ENCODE measurements around the gene RASSF3.

The RASSF3 gene

DNA sequence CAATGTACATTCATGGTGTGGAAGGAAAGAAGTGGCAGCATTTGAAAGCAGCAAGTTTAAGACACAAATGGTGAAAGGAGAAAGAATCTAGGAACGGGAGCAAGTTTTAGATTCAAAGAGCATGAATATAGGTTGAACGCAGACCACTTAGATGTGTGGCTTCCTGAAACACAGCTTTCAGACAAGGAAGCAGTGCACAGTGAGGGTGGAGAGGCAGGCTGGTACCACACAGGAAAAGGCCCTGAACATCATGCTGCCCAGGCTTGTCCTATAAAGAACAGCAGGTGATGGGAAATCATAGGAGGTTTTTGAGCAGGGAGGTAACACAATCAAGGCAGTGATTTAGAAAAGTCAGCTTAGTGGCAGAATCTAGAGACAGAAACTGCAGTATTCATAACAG is 113.3 kb downstream of the RASSF3 start:
- DNase-seq (ENCODE audit: low read depth in 2 of 2), result no peak

DNA sequence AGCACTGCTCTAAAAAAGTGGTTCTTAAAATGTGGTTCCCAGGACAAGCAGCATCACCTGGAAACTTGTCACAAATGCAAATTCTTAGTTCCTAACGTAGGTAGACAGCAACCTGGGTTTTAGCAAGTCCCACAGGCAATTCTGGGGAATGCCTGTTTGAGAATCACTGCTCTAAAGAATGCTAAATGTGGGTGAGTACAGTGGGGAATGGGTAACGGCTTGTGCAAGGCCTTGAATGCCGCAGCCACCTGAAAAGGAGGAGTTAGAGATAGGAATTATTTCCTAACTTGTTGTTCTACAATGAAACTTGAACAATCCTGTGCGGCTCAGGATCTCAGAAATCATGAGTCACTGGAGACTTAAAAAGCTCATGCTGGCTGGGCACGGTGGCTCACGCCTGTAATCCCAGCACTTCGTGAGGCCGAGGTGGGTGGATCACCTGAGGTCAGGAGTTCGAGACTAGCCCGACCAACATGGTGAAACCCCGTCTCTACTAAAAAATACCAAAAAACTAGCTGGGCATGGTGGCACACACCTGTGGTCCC is 114.0 kb downstream of the RASSF3 start:
- DNase-seq (ENCODE audit: low read depth in 2 of 2), result no peak

DNA sequence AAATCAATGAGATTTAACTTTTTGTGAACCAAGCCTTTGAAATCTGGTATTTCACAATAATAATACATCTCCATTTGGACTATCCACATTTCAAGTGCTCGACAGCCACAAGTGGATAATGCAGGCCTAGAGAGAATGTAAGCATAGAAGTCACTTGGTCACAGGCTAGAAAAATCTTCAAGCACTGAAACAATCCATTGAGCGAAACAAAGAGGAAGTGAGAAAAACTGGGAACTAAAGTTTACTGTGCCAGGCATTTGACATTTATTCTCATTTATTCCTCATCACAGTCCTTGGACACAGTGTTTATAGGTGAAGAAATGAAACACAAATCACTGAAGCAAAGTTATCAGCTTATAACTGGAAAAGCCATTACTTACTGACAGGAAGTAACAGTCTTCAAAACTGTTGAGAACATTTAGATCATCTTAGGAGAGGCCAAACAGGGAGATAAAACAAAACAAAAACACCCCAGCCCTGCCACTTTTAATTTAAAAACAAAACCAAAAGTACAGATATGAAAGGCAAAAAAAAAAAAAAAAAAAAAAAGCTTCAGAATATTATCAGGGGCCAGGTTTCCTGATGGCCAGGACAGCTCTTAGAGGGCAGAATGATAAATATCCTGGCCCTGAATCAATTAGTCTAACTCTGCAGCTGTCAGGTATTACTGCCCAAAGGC is 119.8 kb downstream of the RASSF3 start:
- no peak for DNase-seq (ENCODE audit: low read depth in 2 of 2)

DNA sequence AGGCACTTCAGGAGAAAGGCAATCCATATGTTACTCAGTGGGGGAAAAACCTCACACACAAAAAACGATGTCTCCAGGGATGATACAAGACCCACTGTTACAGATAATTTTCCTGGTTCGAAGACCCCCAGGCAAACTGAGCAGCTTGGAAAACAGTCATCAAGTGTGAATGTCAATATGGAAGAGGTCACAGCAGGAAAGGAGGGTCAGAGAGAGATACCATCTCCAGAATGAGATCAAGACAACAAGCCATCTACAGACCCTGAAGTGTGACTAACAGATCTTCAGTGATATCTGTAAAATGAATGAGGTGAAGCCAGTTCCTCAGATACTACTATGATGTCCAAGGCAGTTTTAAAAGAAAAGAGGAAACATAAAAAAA is 120.3 kb downstream of the RASSF3 start:
- DNase-seq (ENCODE audit: low read depth in 2 of 2), result no peak

DNA sequence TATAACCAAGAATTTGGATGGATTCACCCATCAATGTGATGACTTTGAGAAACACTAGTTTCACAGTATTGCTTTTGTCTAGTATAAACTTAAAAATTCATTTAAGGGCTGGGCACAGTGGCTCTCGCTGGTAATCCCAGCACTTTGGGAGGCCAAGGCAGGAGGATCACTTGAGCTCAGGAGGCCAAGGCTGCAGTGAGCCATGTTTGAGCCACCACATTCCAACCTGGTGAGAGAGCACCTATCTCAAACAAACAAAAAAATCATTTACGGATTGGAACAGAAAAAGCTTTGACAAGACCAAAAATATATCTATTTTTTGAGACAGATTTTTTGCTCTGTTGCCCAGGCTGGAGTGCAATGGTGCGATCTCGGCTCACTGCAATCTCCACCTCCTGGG is 121.4 kb downstream of the RASSF3 start:
- DNase-seq (ENCODE audit: low read depth in 2 of 2), result no peak

DNA sequence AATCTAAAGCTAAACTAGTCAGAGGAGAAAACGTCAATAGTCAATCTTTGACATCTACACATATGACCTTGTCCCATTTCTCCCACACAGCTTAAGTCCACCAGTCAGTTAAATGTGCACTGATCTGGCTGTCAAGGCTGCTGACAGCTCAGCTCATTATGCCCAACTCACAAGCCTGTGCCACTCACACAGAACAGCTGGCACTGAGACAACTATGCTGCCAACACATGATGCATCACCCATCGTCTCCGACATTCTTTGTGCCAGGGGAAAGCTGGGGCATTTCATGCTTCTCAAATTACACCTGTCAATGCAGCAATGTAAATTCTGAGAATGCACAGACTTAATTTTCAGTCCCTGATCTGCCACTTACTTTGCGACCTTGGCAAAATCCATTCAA is 123.6 kb downstream of the RASSF3 start:
- DNase-seq (ENCODE audit: low read depth in 2 of 2), result no peak

DNA sequence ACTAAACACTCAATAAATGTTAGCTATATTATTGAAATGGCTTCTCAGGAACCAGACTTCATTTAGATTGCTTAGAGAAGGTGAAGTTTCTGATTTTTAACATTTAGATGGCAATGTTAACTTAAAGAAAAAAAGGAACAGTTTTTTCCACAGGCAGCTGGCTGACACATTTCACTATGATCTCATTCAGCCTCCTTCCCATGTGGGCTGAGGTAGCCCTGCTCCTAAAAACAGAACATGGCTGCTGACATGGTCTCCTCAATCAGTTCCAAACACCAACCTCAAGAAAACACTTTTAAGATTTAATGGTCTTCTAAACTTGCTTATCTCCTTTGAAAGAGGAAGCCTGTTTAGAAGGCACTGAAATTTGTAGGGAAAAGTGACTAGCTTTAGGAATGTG is 125.1 kb downstream of the RASSF3 start:
- no peak for DNase-seq (ENCODE audit: low read depth in 2 of 2)

DNA sequence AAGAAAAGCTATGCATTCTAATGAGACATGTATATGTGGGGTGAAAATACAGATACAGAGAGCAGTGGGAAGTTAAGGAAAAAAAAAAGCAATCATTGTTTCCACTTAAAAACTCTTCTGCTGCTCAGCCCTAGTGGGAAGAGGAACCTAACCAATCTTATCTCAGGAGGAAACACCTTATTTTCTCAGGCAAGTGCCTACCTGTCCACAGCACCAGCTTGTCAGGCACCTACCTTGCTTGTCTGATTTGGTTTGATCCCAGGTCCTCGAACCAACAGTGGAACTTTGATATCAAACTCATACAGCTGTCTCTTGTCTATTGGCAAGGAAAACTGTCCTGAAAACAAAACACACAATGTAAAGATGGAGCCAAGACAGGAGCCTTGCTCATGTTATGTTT is 126.5 kb downstream of the RASSF3 start:
- DNase-seq (ENCODE audit: low read depth in 2 of 2), result no peak

DNA sequence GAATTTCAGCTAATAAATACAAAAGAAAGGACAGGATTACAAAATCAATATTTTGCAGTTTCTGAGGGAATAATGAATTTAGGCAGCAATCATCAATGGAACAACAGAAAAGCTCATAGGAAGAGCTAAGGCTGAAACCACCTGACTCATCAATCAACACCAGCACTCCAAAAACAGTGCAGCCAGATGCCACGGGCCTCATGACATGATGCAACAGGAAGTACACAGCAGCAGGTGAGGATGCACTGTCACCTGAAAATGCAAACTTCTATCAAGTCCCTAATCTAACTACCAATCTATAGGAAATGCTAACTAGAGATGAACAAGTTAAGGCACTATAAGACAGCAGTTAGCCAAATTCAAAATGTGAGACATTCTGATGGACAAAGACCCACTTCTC is 127.2 kb downstream of the RASSF3 start:
- DNase-seq (ENCODE audit: low read depth in 2 of 2), result no peak

DNA sequence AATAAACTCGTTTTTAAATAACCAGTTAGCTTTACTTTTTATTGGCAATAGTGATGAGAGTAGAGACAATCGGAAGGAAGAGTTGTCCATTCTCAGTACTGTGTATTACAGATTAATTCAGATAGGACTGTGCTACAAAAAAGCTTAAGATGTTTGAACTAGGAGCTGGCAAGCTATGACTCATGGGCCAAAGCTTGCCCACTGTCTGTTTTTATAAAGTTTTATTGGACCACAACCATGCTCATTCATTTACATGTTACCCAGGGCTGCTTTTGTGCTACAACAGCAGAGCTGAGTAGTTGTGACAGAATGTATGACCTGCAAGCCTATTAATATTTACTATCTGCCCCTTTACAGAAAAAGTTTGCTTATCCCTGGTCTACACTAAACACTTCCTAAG is 129.5 kb downstream of the RASSF3 start:
- DNase-seq (ENCODE audit: low read depth in 2 of 2), result no peak

DNA sequence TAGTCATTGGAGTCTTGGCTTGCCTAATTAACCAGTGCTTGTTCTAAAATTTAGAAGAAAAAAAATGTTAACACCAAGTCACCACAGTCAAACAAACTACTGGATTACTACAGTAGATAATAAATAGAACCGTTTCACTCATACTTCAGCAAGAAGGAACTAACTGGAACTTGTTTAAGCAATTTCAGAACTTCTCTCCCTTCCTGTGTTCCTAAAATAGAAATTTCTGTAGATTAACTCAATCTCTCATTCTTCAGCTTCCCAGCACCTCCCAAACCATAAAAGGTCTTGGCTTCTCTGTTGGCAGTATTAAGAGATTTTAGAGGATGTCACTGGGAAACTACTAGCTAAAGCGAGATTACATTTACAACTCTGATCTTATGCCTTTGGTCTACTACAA is 130.4 kb downstream of the RASSF3 start:
- DNase-seq (ENCODE audit: low read depth in 2 of 2), result no peak

DNA sequence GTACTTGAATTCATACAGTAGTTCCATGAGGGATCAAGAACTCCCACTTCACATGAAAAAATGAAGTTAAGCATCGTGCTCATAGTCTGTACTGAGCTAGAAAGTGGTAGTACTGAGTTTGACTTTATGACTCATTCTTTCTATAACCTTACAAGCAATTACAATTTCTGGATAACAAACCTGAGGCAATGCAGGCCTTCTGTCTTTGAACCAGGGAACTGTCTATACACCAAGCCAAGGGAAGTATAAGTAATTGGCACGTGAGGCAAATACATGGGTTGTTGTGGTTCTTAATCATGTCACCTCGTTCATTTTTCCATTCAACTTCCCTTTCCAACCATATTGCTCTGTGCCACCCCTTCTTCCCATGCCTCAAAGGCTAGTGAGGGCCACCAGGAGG is 132.1 kb downstream of the RASSF3 start:
- DNase-seq (ENCODE audit: low read depth in 2 of 2), result no peak

DNA sequence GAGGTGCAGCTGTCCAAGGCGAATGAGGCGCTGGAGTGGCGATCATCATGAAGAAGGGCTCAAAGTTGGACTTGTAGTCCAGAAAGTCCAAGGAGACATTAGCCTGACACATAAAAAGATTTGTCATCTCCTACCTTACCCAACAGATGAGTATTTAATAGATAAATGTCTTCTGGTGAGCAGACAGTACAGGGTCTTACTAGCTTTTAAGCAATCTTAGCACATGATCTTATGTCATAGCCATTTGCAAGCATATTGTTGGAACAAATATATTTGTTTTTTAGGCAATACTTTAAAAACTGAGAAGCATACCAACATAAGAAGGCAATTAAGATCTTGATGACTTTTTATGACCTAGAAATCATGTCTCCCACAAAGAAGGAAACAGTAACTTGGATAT is 132.9 kb downstream of the RASSF3 start:
- no peak for DNase-seq (ENCODE audit: low read depth in 2 of 2)

DNA sequence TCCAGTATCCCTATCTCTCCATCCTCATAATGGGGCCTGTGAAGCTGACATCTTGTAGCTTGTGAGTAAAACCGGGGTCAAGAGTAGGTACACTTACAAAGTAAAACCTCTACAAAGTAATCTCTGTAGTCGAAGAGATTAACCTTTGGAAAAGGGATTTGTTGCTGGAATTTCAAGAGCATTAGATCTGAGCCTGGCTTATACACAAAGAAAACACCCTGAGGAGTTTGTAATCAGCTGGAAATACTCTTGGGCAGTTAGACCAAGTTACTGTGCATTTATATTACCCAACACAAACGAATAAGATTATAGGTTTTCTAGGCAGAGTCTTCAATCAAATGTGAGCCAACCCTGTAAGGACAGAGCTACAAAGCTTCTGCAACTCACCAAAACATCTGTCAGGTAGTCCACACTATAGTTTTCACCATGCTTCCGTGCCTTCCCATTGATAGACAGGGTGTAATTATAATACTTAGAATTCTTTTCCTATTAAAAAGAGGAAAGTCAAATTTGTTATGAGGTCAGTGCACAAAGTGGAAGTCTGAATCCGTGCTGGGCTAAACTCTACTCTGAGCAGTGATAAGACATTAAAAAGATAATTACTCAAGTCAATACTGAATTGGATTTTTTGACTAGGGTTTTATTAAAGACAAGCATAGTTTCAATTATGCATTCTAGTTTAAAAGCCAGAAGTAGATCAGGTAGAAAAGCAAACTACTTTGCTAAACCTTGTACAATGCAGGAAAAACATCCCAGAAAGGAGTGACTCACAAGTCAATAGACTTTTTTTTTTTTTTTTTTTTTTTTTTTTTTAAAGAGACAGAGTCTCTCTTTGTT is 134.3 kb downstream of the RASSF3 start:
- no peak for DNase-seq (ENCODE audit: low read depth in 2 of 2)

DNA sequence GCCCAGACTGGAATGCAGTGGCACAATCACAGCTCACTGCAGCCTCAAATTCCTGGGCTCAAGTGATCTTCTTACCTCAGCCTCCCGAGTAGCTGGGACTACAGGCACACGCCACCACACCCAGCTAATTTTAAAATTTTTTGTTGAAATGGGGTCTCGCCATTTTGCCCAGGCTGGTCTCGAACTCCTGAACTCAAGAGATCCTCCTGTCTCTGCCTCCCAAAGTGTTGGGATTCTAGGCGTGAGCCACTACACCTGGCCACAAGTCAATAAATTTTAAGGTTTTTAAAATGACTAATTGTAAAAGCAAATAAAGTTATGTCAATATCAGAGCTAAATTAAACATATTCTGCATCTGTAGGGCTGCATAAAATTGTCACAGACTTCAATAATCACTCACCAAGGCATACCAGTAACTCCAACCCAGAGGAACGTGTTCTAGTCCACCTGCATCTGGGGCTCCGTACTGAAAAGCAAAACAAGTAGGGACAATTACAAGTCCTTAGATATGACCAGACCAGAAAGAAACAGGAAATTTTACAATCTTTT is 135.0 kb downstream of the RASSF3 start:
- DNase-seq (ENCODE audit: low read depth in 2 of 2), result no peak

DNA sequence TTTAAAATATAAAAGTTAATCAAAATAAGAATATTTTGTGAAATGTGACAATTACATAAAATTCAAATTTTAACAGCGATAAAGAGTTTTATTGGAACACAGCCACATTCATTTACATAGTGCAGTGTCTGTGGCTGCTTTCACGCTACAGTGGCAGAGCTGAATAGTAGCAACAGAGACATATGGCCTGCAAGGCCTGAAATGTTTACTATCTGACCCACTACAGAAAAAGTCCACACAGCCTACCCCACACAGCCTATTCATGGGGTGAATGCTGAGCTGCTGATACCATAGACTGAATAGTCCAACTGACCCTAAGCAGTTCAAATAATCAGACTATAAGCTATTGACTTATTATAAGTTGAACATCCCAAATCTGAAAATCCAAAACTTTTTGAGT is 135.7 kb downstream of the RASSF3 start:
- DNase-seq (ENCODE audit: low read depth in 2 of 2), result no peak

DNA sequence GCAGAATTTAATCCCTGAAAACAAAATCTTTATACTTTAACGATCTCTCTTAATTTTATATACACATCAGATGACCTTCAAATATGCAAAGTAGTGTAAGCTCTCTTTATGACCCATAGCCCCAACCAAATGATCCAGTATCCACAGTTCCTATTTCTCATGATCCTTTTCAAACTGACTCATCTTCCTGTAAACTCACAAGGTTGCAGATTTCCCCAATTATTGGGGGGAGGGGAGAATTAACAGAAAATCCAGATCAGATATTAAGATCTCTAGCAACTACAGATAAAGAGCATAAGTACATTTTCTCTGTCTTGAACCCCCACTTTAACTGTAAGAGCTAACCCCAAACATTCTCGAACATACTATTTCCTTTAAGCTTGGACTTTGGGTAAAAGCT is 136.4 kb downstream of the RASSF3 start:
- no peak for DNase-seq (ENCODE audit: low read depth in 2 of 2)
